Panc1 (cell line): ENCODE results near the gene GNMT. TPM values are rescaled to one million over a fixed set of nuclear protein-coding genes. Genes with fewer than 3 reads are reported as not detected.

ENCODE experiments used
- ATAC-seq: fragments of 200-7000 bp; cut with Tn5 transposase; 2 replicates; pipeline ENCODE4 v1.9.1; 2020; ENCODE audit warnings: mild to moderate bottlenecking, moderate library complexity
- BruUV-seq: library from RNA; stranded (reverse); fragments of 400-500 nt; replicated peaks from 2 replicates; lab custom pipeline; 2021; lab: Mats Ljungman, UMichigan
- CTCF ChIA-PET: fragments of 300-600 bp; sonication (Branson Sonifier 250); formaldehyde crosslinking; loops from one replicate; lab custom pipeline; 2022; ENCODE audit warnings: antibody characterized with exemption; lab: Charles Lee
- POLR2A ChIA-PET: fragments of 300-600 bp; sonication (Branson Sonifier 250); formaldehyde crosslinking; loops from one replicate; lab custom pipeline; 2022; ENCODE audit warnings: antibody characterized with exemption; lab: Charles Lee
- DNase-seq: peaks from one replicate; pipeline ENCODE4 v3.0.0-alpha.2; 2010; ENCODE audit warnings: low read depth, low spot score
- H3K27ac ChIP-seq: 2 replicates; pipeline ENCODE4 v1.5.1; 2011; ENCODE audit warnings: mild to moderate bottlenecking, low read length, inconsistent platforms
- H3K27me3 ChIP-seq: fragments of 200-500 bp; sonication (Bioruptor generic); 2 replicates; pipeline ENCODE4 v1.6.0; 2014; ENCODE audit warnings: low read length, inconsistent platforms; ENCODE audit not compliant: control insufficient read depth, insufficient read depth
- H3K36me3 ChIP-seq: fragments of 200-500 bp; sonication (Bioruptor generic); 2 replicates; pipeline ENCODE4 v1.5.1; 2014; ENCODE audit warnings: inconsistent platforms, mild to moderate bottlenecking, low read length, moderate library complexity; ENCODE audit not compliant: control insufficient read depth, insufficient read depth
- H3K4me1 ChIP-seq: 2 replicates; pipeline ENCODE4 v1.5.1; 2011; ENCODE audit warnings: inconsistent platforms, mild to moderate bottlenecking, low read length, moderate library complexity; ENCODE audit not compliant: control insufficient read depth, insufficient read depth
- H3K4me3 ChIP-seq, 2 experiments: 2 replicates each; pipeline ENCODE4 v1.5.1; 2011 to 2012; ENCODE audit warnings: low read depth in 2 of 2, low read length in 2 of 2, mild to moderate bottlenecking in 2 of 2, inconsistent platforms in 1 of 2, moderate library complexity in 1 of 2
- H3K9me3 ChIP-seq: fragments of 200-500 bp; sonication (Bioruptor generic); 2 replicates; pipeline ENCODE4 v1.5.1; 2014; ENCODE audit warnings: low read depth, mild to moderate bottlenecking, inconsistent platforms, low read length, moderate library complexity; ENCODE audit not compliant: control insufficient read depth, insufficient read depth
- CTCF ChIP-seq: fragments of 450-650 bp; IDR thresholded peaks from 2 replicates; pipeline ENCODE4 v1.5.1; 2017; ENCODE audit warnings: mild to moderate bottlenecking
- POLR2AphosphoS5 ChIP-seq: IDR thresholded peaks from 2 replicates; pipeline ENCODE4 v1.6.1; 2012; ENCODE audit warnings: mild to moderate bottlenecking, low read depth, low read length, moderate library complexity
- REST ChIP-seq, 2 experiments: IDR thresholded peaks; 2 replicates each; pipeline ENCODE4 v1.6.1; 2011 to 2012; ENCODE audit warnings: low read depth in 2 of 2, control low read depth in 1 of 2, low read length in 1 of 2, mild to moderate bottlenecking in 1 of 2, moderate library complexity in 1 of 2; ENCODE audit not compliant: insufficient read depth in 1 of 2
- SIN3A ChIP-seq: IDR thresholded peaks from 2 replicates; pipeline ENCODE4 v1.6.1; 2012; ENCODE audit warnings: low read depth, mild to moderate bottlenecking, low read length, moderate library complexity, borderline replicate concordance; ENCODE audit not compliant: insufficient read depth
- TCF7L2 ChIP-seq: IDR thresholded peaks from 2 replicates; pipeline ENCODE4 v1.6.1; 2011; ENCODE audit warnings: mild to moderate bottlenecking, low read depth, low read length, inconsistent platforms
- in situ Hi-C: cut with HindIII; loops from 2 replicates; pipeline ENCODE4 v1.10.0; 2016; ENCODE audit warnings: low sequenced_read_pairs, low pct_unique_long_range_greater_than_20kb
- intact Hi-C: fragments of 100-400 bp; cut with micrococcal nuclease; formaldehyde crosslinking; loops from one replicate; pipeline ENCODE4 v1.10.0; 2022; ENCODE audit not compliant: unreplicated experiment
- total RNA-seq: library from RNA; stranded (reverse); gene quantifications from one replicate; pipeline ENCODE4 v1.2.1, GENCODE V29; 2021; ENCODE audit not compliant: unreplicated experiment

Gene GNMT
- total RNA-seq, 1 experiment from 2014 or later = 0.72 TPM

- ATAC-seq = no peak
- CTCF ChIA-PET = no interaction called here
- H3K4me1 ChIP-seq = peaks cover 7% of the 10 kb centered on the region
- no peak overlapping the region for H3K4me3 ChIP-seq
- in situ Hi-C loops = no loop called here
- no peak for TF ChIP-seq REST (IDR thresholded peaks at IDR 0.05; ENCODE audit: insufficient read depth in 1 of 2, low read depth in 2 of 2, low read length in 1 of 2)
- no peak for TF ChIP-seq SIN3A
- TF ChIP-seq CTCF = no peak
- no peak for TF ChIP-seq POLR2AphosphoS5
- no peak for TF ChIP-seq TCF7L2
- no peak overlapping the region for H3K27ac ChIP-seq
- BruUV-seq = no TSS peak
- intact Hi-C loops = loop anchor here (10.0 kb wide), 1 partner anchor 58 kb away; no protein-coding TSS in a partner anchor
- H3K36me3 ChIP-seq = peaks cover 6% of the 10 kb centered on the region; the same call in 1 of the 2 replicates
- POLR2A ChIA-PET = interaction anchor here (0.6 kb wide), 1 partner anchor 8 kb away, joined by 4 read pairs; no protein-coding TSS in a partner anchor
- DNase-seq = no peak
- no peaks in the 10 kb centered on the region for H3K27me3 ChIP-seq
- no peaks in the 10 kb centered on the region for H3K9me3 ChIP-seq
These were observed 2.1 kb downstream of the GNMT start for GRCh38 chr6:42962502-42963178.

GRCh38 chr6:42963179-42963854 is 2.8 kb downstream of the GNMT start:
- no peak for TF ChIP-seq REST (IDR thresholded peaks at IDR 0.05; ENCODE audit: insufficient read depth in 1 of 2, low read depth in 2 of 2, low read length in 1 of 2)
- no peak for TF ChIP-seq CTCF
- no peak for TF ChIP-seq POLR2AphosphoS5
- no peak for TF ChIP-seq TCF7L2
- TF ChIP-seq SIN3A = no peak
- intact Hi-C loops = loop anchor here (10.0 kb wide), 1 partner anchor 59 kb away; no protein-coding TSS in a partner anchor
- in situ Hi-C loops = no loop called here
- Histone ChIP-seq H3K27ac (no peak overlapping the region), H3K27me3 (no peaks in the 10 kb centered on the region), H3K9me3 (no peaks in the 10 kb centered on the region), H3K4me3 (no peak overlapping the region), H3K36me3 (peaks cover 6% of the 10 kb centered on the region; the same call in 1 of the 2 replicates), H3K4me1 (peaks cover 7% of the 10 kb centered on the region)
- ChIA-PET POLR2A (no interaction called here), CTCF (no interaction called here)
- no TSS peak for BruUV-seq
- ATAC-seq = no peak
- DNase-seq = no peak
